K562 (cell line): Measurements from ENCODE around the gene MAPKAPK2.

ENCODE experiments used
- ARNT ChIP-seq, 2 experiments: fragments of 450-650 bp; IDR thresholded peaks; 2 replicates each; pipeline ENCODE4 v1.6.1; 2016; ENCODE audit warnings: mild to moderate bottlenecking in 1 of 2
- CTCF ChIP-seq, 3 experiments: IDR thresholded peaks in 2 of 3; conservative IDR thresholded peaks in 1 of 3; 2 replicates each; pipeline ENCODE4 v1.5.1; 2011 to 2012; ENCODE audit warnings: low read length in 3 of 3, mild to moderate bottlenecking in 3 of 3, control low read depth in 2 of 3, improper control_type of control experiment in 1 of 3, inconsistent platforms in 1 of 3, low read depth in 1 of 3, mixed read lengths in 1 of 3, moderate library complexity in 1 of 3; ENCODE audit not compliant: insufficient read depth in 2 of 3
- HDAC6 ChIP-seq: IDR thresholded peaks from 2 replicates; pipeline ENCODE4 v1.6.1; 2012; ENCODE audit warnings: low read depth, mild to moderate bottlenecking, control low read depth, inconsistent platforms, low read length, moderate library complexity
- RBM34 ChIP-seq: fragments of 200-400 bp; formaldehyde crosslinking; IDR thresholded peaks from 2 replicates; pipeline ENCODE4 v1.6.1; 2018; ENCODE audit warnings: low read length, borderline replicate concordance; ENCODE audit not compliant: insufficient read depth
- RFX5 ChIP-seq: IDR thresholded peaks from 2 replicates; pipeline ENCODE4 v1.6.1; 2011; ENCODE audit warnings: low read depth, mild to moderate bottlenecking, improper control_type of control experiment, low read length
- ZFP36 ChIP-seq: fragments of 150-350 bp; IDR thresholded peaks from 2 replicates; pipeline ENCODE4 v1.6.1; 2018; ENCODE audit warnings: low read length, low read depth; ENCODE audit not compliant: partially characterized antibody
- ZSCAN32 ChIP-seq: fragments of 450-650 bp; formaldehyde crosslinking; IDR thresholded peaks from 2 replicates; pipeline ENCODE4 v1.4.0; 2020; ENCODE audit warnings: mild to moderate bottlenecking, moderate library complexity

GRCh38 chr1:206699626-206700025 is 14.9 kb downstream of the MAPKAPK2 start:
- TF ChIP-seq ARNT (IDR thresholded peaks at IDR 0.05) = no peak
- no peak for TF ChIP-seq RFX5
- no peak for TF ChIP-seq ZFP36
- no peak for TF ChIP-seq CTCF (IDR thresholded peaks at IDR 0.05 in 2 of 3, conservative IDR thresholded peaks at IDR 0.05 in 1 of 3; ENCODE audit: insufficient read depth in 2 of 3, low read depth in 1 of 3, low read length in 3 of 3)
- no peak for TF ChIP-seq HDAC6
- TF ChIP-seq ZSCAN32 (CRISPR knock-in tag) = no peak
- TF ChIP-seq RBM34 = no peak
